ENCODE data around the gene GRM1. TPM values are rescaled to one million over a fixed set of nuclear protein-coding genes. Genes with fewer than 3 reads are reported as not detected.

The GRM1 gene
- total and polyA plus RNA-seq, 9 of the 15 experiments (the other 6 are each of a cell fraction or from before 2014, with no cell fraction given), result not detected

DNA sequence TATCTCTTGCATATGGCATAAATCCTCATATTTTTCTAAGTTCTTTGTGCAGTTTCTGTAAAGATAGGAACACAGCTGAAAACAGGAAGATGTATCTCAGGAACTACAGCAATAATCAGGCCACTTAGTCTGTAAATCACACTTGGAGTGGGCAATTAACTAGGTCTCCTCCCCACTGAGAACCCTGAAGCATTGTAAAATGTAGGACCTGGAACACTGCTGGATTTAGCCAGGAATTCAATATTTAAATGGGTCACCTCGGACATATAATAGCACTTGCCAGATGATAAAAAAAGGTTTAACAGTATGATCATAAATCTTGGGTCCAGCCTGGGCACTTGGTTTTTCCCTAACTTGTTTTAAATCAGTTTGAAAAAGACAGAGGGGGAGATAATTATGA is 155.0 kb downstream of the GRM1 start:
- Histone ChIP-seq H3K4me3 (no peak overlapping the region), H3K27me3 (ENCODE audit: control insufficient read depth in 2 of 2, insufficient read depth in 2 of 2, low read length in 2 of 2) (no peaks in the 10 kb centered on the region), H3K9ac (ENCODE audit: insufficient read depth in 1 of 2, low read depth in 2 of 2, low read length in 2 of 2) (no peak overlapping the region), H3K4me1 (replicated peaks in 1 of 2; ENCODE audit: control insufficient read depth in 2 of 2, insufficient read depth in 2 of 2, low read length in 2 of 2) (no peaks in the 10 kb centered on the region), H2AFZ (ENCODE audit: low read depth, low read length) (no peak overlapping the region), H3K4me2 (ENCODE audit: insufficient read depth, low read length) (no peak overlapping the region), H3K9me3 (replicated peaks; ENCODE audit: control insufficient read depth, insufficient read depth, low read depth, low read length) (no peaks in the 10 kb centered on the region), H4K20me1 (replicated peaks; ENCODE audit: control insufficient read depth, insufficient read depth, low read length) (no peaks in the 10 kb centered on the region), H3K9me1 (ENCODE audit: control insufficient read depth, insufficient read depth, low read length) (no peaks in the 10 kb centered on the region), H3K36me3 (ENCODE audit: control insufficient read depth, insufficient read depth, low read length) (no peaks in the 10 kb centered on the region), H3K79me2 (ENCODE audit: control insufficient read depth, insufficient read depth, low read length) (no peaks in the 10 kb centered on the region), H3K27ac (ENCODE audit: extremely low read depth, low read depth, low read length) (no peak overlapping the region)
- no peak for TF ChIP-seq SRF (CRISPR knock-in tag; IDR thresholded peaks at IDR 0.05)
- TF ChIP-seq CEBPG (CRISPR knock-in tag; IDR thresholded peaks at IDR 0.05), result no peak
- no peak for TF ChIP-seq CEBPG (tag; conservative IDR thresholded peaks at IDR 0.05 in 1 of 2, IDR thresholded peaks at IDR 0.05 in 1 of 2)
- no peak for TF ChIP-seq THRA (IDR thresholded peaks at IDR 0.05)
- TF ChIP-seq CREB1 (IDR thresholded peaks at IDR 0.05), result no peak
- TF ChIP-seq CREB1 (CRISPR knock-in tag; IDR thresholded peaks at IDR 0.05), result no peak
- no peak for TF ChIP-seq HMG20B (CRISPR knock-in tag; IDR thresholded peaks at IDR 0.05)
- no peak for TF ChIP-seq CAMTA2 (CRISPR knock-in tag; conservative IDR thresholded peaks at IDR 0.05)
- TF ChIP-seq NELFE (IDR thresholded peaks at IDR 0.05; ENCODE audit: insufficient read depth, insufficient read length), result no peak
- no peak for TF ChIP-seq FOSL1 (tag; conservative IDR thresholded peaks at IDR 0.05)
- TF ChIP-seq, protein P1, sequence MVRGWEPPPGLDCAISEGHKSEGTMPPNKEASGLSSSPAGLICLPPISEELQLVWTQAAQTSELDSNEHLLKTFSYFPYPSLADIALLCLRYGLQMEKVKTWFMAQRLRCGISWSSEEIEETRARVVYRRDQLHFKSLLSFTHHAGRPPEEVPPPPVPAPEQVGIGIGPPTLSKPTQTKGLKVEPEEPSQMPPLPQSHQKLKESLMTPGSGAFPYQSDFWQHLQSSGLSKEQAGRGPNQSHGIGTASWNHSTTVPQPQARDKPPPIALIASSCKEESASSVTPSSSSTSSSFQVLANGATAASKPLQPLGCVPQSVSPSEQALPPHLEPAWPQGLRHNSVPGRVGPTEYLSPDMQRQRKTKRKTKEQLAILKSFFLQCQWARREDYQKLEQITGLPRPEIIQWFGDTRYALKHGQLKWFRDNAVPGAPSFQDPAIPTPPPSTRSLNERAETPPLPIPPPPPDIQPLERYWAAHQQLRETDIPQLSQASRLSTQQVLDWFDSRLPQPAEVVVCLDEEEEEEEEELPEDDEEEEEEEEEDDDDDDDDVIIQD (CRISPR knock-in tag; IDR thresholded peaks at IDR 0.05), result no peak
- TF ChIP-seq ZNF778 (CRISPR knock-in tag; IDR thresholded peaks at IDR 0.05), result no peak
- TF ChIP-seq, protein P2, sequence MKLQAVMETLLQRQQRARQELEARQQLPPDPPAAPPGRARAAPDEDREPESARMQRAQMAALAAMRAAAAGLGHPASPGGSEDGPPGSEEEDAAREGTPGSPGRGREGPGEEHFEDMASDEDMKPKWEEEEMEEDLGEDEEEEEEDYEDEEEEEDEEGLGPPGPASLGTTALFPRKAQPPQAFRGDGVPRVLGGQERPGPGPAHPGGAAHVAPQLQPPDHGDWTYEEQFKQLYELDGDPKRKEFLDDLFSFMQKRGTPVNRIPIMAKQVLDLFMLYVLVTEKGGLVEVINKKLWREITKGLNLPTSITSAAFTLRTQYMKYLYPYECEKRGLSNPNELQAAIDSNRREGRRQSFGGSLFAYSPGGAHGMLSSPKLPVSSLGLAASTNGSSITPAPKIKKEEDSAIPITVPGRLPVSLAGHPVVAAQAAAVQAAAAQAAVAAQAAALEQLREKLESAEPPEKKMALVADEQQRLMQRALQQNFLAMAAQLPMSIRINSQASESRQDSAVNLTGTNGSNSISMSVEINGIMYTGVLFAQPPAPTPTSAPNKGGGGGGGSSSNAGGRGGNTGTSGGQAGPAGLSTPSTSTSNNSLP (IDR thresholded peaks at IDR 0.05; ENCODE audit: borderline replicate concordance, low read depth, low read length), result no peak
- no peak for DNase-seq (ENCODE audit: extremely low read depth in 1 of 4, low spot score in 3 of 4)
- no peak for FAIRE-seq
- in situ Hi-C loops (cut with MboI) (no loop called here), intact Hi-C loops (cut with micrococcal nuclease) (no loop called here)
- WGBS (ENCODE audit: insufficient coverage, low coverage, missing lambda C conversion rate), result 0% methylated on average over 1 of the region's 1 CpG
- ATAC-seq, result no peak
- POLR2A ChIA-PET, result interaction anchor here (0.8 kb wide), 1 partner anchor 97 kb away, joined by 4 read pairs; no protein-coding TSS in a partner anchor
- BruUV-seq (replicated peaks), result no TSS peak
- CTCF ChIA-PET (ENCODE audit: low intra/inter-chr PET ratio), result no interaction called here
